ENCODE data around the gene FUOM. TPM values are rescaled to one million over a fixed set of nuclear protein-coding genes. Genes with fewer than 3 reads are reported as not detected.

FUOM gene
- total RNA-seq, 4 donors from 2014 or later = 2.6 to 13.8 (median 2.9) TPM; not detected in 1

- no peaks in the 10 kb centered on the region for H3K4me1 ChIP-seq
- no peak for TF ChIP-seq POLR2A (IDR thresholded peaks at IDR 0.05)
- TF ChIP-seq, protein P1, sequence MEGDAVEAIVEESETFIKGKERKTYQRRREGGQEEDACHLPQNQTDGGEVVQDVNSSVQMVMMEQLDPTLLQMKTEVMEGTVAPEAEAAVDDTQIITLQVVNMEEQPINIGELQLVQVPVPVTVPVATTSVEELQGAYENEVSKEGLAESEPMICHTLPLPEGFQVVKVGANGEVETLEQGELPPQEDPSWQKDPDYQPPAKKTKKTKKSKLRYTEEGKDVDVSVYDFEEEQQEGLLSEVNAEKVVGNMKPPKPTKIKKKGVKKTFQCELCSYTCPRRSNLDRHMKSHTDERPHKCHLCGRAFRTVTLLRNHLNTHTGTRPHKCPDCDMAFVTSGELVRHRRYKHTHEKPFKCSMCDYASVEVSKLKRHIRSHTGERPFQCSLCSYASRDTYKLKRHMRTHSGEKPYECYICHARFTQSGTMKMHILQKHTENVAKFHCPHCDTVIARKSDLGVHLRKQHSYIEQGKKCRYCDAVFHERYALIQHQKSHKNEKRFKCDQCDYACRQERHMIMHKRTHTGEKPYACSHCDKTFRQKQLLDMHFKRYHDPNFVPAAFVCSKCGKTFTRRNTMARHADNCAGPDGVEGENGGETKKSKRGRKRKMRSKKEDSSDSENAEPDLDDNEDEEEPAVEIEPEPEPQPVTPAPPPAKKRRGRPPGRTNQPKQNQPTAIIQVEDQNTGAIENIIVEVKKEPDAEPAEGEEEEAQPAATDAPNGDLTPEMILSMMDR (IDR thresholded peaks at IDR 0.05) = no peak
- intact Hi-C loops (cut with DNase I; ENCODE audit: low total_unique reads) = no loop called here
- H3K27ac ChIP-seq = no peak overlapping the region
- H3K4me3 ChIP-seq = no peak overlapping the region
- no peaks in the 10 kb centered on the region for H3K9me3 ChIP-seq
- no peaks in the 10 kb centered on the region for H3K36me3 ChIP-seq
- no peak for DNase-seq
- no peaks in the 10 kb centered on the region for H3K27me3 ChIP-seq
These were observed 3.7 kb downstream of the FUOM start for GRCh38 chr10:133353988-133354605.

DNA sequence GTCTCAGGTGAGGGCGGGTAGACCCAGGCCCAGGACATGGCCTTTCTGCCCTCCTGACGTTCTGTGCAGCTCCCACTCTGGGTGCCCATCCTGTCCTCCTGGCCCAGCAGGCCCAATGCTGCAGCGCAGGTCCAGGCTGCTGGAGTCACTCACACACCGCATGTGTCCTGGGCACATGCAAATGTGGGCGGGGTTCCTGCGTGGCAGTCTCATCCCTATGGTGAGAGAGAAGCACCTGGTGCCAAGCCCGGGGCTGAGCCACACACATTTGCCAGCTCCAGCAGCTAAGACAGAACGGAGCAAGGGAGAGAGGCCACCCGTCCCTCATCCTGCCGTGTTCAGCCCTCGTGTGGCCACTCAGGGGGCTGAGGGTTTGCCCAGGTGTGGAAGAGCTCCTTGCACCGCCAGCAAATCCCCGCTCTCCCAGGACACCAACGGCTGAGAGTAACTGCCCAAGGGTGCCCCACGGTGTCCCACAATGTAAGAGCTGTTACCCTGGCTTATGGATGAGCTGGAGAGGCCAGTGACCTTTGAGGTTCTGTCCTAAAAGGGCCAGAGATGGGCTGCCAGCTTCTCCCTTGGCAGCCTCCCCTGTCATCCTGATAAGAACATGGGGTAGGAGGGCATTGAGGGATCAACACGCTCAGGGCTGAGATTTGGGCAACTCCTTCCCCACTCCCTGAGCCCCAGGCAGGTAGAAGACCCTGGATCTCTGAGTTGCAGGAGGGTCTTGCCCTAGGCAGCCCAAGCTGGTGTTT is 4.4 kb downstream of the FUOM start:
- Histone ChIP-seq H3K27me3 (no peaks in the 10 kb centered on the region), H3K4me1 (no peaks in the 10 kb centered on the region), H3K27ac (no peak overlapping the region), H3K9me3 (no peaks in the 10 kb centered on the region), H3K36me3 (no peaks in the 10 kb centered on the region), H3K4me3 (no peak overlapping the region)
- TF ChIP-seq, protein P1 (IDR thresholded peaks at IDR 0.05) = no peak
- no peak for TF ChIP-seq POLR2A (IDR thresholded peaks at IDR 0.05)
- DNase-seq = no peak
- intact Hi-C loops (cut with DNase I; ENCODE audit: low total_unique reads) = no loop called here

- no peak for DNase-seq
- TF ChIP-seq POLR2A (IDR thresholded peaks at IDR 0.05) = no peak
- TF ChIP-seq, protein P1 (IDR thresholded peaks at IDR 0.05) = no peak
- no peaks in the 10 kb centered on the region for H3K4me1 ChIP-seq
These were observed 6.2 kb downstream of the FUOM start for GRCh38 chr10:133351408-133352318.

GRCh38 chr10:133350950-133351329 is 6.9 kb downstream of the FUOM start:
- H3K4me1 ChIP-seq = no peaks in the 10 kb centered on the region
- H3K27ac ChIP-seq = no peak overlapping the region
- DNase-seq = no peak
- H3K4me3 ChIP-seq = no peak overlapping the region
- H3K9me3 ChIP-seq = no peaks in the 10 kb centered on the region
- no peaks in the 10 kb centered on the region for H3K36me3 ChIP-seq
- no peaks in the 10 kb centered on the region for H3K27me3 ChIP-seq
- no peak for TF ChIP-seq POLR2A (IDR thresholded peaks at IDR 0.05)
- TF ChIP-seq, protein P1 (IDR thresholded peaks at IDR 0.05) = no peak
- intact Hi-C loops (cut with DNase I; ENCODE audit: low total_unique reads) = no loop called here

More at GRCh38 chr10:133351408-133352318, 6.2 kb downstream of the FUOM start:
- intact Hi-C loops (cut with DNase I; ENCODE audit: low total_unique reads) = no loop called here
- Histone ChIP-seq H3K27ac (no peak overlapping the region), H3K36me3 (no peaks in the 10 kb centered on the region), H3K27me3 (no peaks in the 10 kb centered on the region), H3K9me3 (no peaks in the 10 kb centered on the region), H3K4me3 (no peak overlapping the region)

All from uterus (tissue), 4 donors.